K562 (cell line): ENCODE data around the gene C10orf71. TPM values are rescaled to one million over a fixed set of nuclear protein-coding genes. Genes with fewer than 3 reads are reported as not detected.

Source experiments
- CBX1 ChIP-seq: sonication (generic); IDR thresholded peaks from 2 replicates; pipeline ENCODE4 v1.6.1; 2016; ENCODE audit warnings: antibody characterized with exemption, low read depth, mild to moderate bottlenecking
- CCNT2 ChIP-seq: IDR thresholded peaks from 2 replicates; pipeline ENCODE4 v1.6.1; 2011; ENCODE audit warnings: borderline replicate concordance, low read depth, mild to moderate bottlenecking, moderate library complexity, mixed read lengths, low read length; ENCODE audit not compliant: insufficient read length; ENCODE audit errors: extremely low read depth
- CHD2 ChIP-seq: IDR thresholded peaks from 2 replicates; pipeline ENCODE4 v1.6.1; 2011; ENCODE audit warnings: low read depth, low read length
- CHD7 ChIP-seq: fragments of 200-600 bp; sonication (generic); IDR thresholded peaks from one replicate; pipeline ENCODE4 v1.6.1; 2012; ENCODE audit warnings: mild to moderate bottlenecking, low read depth, low read length, inconsistent platforms
- FOXO4 ChIP-seq: fragments of 450-650 bp; formaldehyde crosslinking; IDR thresholded peaks from 2 replicates; pipeline ENCODE4 v1.4.0; 2020; ENCODE audit warnings: mild to moderate bottlenecking, moderate library complexity
- MITF ChIP-seq: IDR thresholded peaks from 2 replicates; pipeline ENCODE4 v1.6.1; 2014; ENCODE audit warnings: antibody characterized with exemption
- TSC22D4 ChIP-seq: fragments of 450-650 bp; IDR thresholded peaks from 2 replicates; pipeline ENCODE4 v1.6.1; 2016; ENCODE audit warnings: missing genetic modification characterization, missing biosample characterization, control low read depth
- ZNF212 ChIP-seq: fragments of 450-650 bp; formaldehyde crosslinking; IDR thresholded peaks from 2 replicates; pipeline ENCODE4 v1.4.0; 2020; ENCODE audit warnings: mild to moderate bottlenecking
- ZNF639 ChIP-seq, 2 experiments: fragments of 200-800 bp in 1 of 2; sonication (Bioruptor generic) in 1 of 2; sonication (generic) in 1 of 2; formaldehyde crosslinking in 1 of 2; IDR thresholded peaks in 1 of 2; conservative IDR thresholded peaks in 1 of 2; 2 replicates each; pipeline versions ENCODE4 v1.5.0 to v1.6.1; 2016 to 2020; ENCODE audit warnings: missing compliant biosample characterization in 1 of 2, missing genetic modification characterization in 1 of 2, missing genetic modification reagents in 1 of 2
- polyA plus RNA-seq, 8 experiments: library from polyadenylated mRNA; depleted of rRNA in 4 of 8; stranded (reverse) in 5 of 8; unstranded in 3 of 8; fragments of >200 nt; fragmentation: Nextera tagmentation in 2 of 8; fragmentation: Illumina TruSeq in 1 of 8; extraction: Ambion mirVana in 2 of 8; extraction: Trizol in 1 of 8; gene quantifications; 2 replicates each; pipeline versions ENCODE4 v1.2.1 to v1.2.3, GENCODE V29; 2011 to 2014; ENCODE audit warnings: inconsistent platforms in 1 of 8, missing spikeins in 1 of 8
- total RNA-seq, 7 experiments: library from RNA; depleted of rRNA in 6 of 7; stranded (reverse); fragments of >200 nt in 6 of 7; fragmentation: Illumina TruSeq in 2 of 7; extraction: Trizol in 2 of 7; gene quantifications; 2 replicates each; pipeline versions ENCODE4 v1.2.1 to v1.2.3, GENCODE V29; 2011 to 2021; ENCODE audit warnings: low replicate concordance in 1 of 7

C10orf71 gene
- total and polyA plus RNA-seq, 9 of the 15 experiments (the other 6 are each of a cell fraction or from before 2014, with no cell fraction given): 0.06 to 4.5 (median 1.3) TPM

- TF ChIP-seq CHD7: no peak
- 0 out of 2 replicates have a peak, but pooled peaks have one; percentile 54 for TF ChIP-seq FOXO4 (CRISPR knock-in tag)
- peak; percentile 36 for TF ChIP-seq CCNT2
- TF ChIP-seq TSC22D4: no peak
- peak; percentile 86 for TF ChIP-seq MITF
- TF ChIP-seq ZNF212: no peak
- TF ChIP-seq CBX1: no peak
- peak in 1 of 2 experiments; percentile 85; a peak in 2 of 4 replicates for TF ChIP-seq ZNF639 (CRISPR knock-in tag; conservative IDR thresholded peaks at IDR 0.05 in 1 of 2, IDR thresholded peaks at IDR 0.05 in 1 of 2)
- peak; percentile 25; the same call in 1 of the 2 replicates for TF ChIP-seq CHD2
Observed at GRCh38 chr10:49300140-49300974, 1.4 kb downstream of the C10orf71 start (continued).
